T-helper 1 cell (primary cell): ENCODE measurements around the gene MCTP1.
"Not testable (repeated sequence)": the region's sequence is repeated elsewhere in the genome, so short reads cannot be mapped to it uniquely, and the experiment has no call there.

Experiments
- DNase-seq, 5 donors: peaks; one replicate each; pipeline ENCODE4 v3.0.0-alpha.2; 2012 to 2020

Gene MCTP1

GRCh38 chr5:95022967-95023695 is 261.8 kb downstream of the MCTP1 start:
- peak in 1 of 5 donors; percentile 30 for DNase-seq

GRCh38 chr5:95020345-95020744 is 264.5 kb downstream of the MCTP1 start:
- DNase-seq, result no peak

GRCh38 chr5:95018946-95019345 is 265.9 kb downstream of the MCTP1 start:
- no peak for DNase-seq

- no peak for DNase-seq
These were observed 266.4 kb downstream of the MCTP1 start for GRCh38 chr5:95018511-95018910.

- DNase-seq, result no peak
These were observed 275.1 kb downstream of the MCTP1 start for GRCh38 chr5:95009812-95010211.

- no peak for DNase-seq
These were observed 276.8 kb downstream of the MCTP1 start for GRCh38 chr5:95007921-95008597.

- no peak for DNase-seq
These were observed 279.1 kb downstream of the MCTP1 start for GRCh38 chr5:95005811-95006210.

GRCh38 chr5:94998670-94999069 is 286.2 kb downstream of the MCTP1 start:
- no peak for DNase-seq

GRCh38 chr5:94994537-94994936 is 290.4 kb downstream of the MCTP1 start:
- not testable (repeated sequence) for DNase-seq

- DNase-seq, result no peak
These were observed 291.4 kb downstream of the MCTP1 start for GRCh38 chr5:94993491-94993890.

GRCh38 chr5:94992325-94992724 is 292.6 kb downstream of the MCTP1 start:
- no peak for DNase-seq

- no peak for DNase-seq
These were observed 300.9 kb downstream of the MCTP1 start for GRCh38 chr5:94983861-94984535.

GRCh38 chr5:94977437-94977836 is 307.5 kb downstream of the MCTP1 start:
- DNase-seq, result no peak

- no peak for DNase-seq
These were observed 308.0 kb downstream of the MCTP1 start for GRCh38 chr5:94976853-94977252.

- DNase-seq, result no peak
These were observed 312.6 kb downstream of the MCTP1 start for GRCh38 chr5:94972268-94972667.

GRCh38 chr5:94969174-94969573 is 315.7 kb downstream of the MCTP1 start:
- DNase-seq, result no peak

- peak in 1 of 5 donors; percentile 49 for DNase-seq
These were observed 316.3 kb downstream of the MCTP1 start for GRCh38 chr5:94968507-94969095.

- DNase-seq, result no peak
These were observed 317.4 kb downstream of the MCTP1 start for GRCh38 chr5:94967525-94967924.

- DNase-seq, result not testable (repeated sequence)
These were observed 325.6 kb downstream of the MCTP1 start for GRCh38 chr5:94959279-94959678.

- no peak for DNase-seq
These were observed 339.2 kb downstream of the MCTP1 start for GRCh38 chr5:94945656-94946055.

GRCh38 chr5:94944160-94944559 is 340.7 kb downstream of the MCTP1 start:
- no peak for DNase-seq

GRCh38 chr5:94941122-94941755 is 343.7 kb downstream of the MCTP1 start:
- no peak for DNase-seq

- no peak for DNase-seq
These were observed 352.6 kb downstream of the MCTP1 start for GRCh38 chr5:94932259-94932658.
